GM12865 (cell line): ENCODE measurements around the gene PTPRM.

ENCODE experiments used
- DNase-seq: peaks from one replicate; pipeline ENCODE4 v3.0.0; 2010; ENCODE audit warnings: low read depth
- H3K4me3 ChIP-seq: 2 replicates; pipeline ENCODE4 v1.5.1; 2011; ENCODE audit warnings: mild to moderate bottlenecking, low read depth, low read length, control low read depth
- TF ChIP-seq, protein P1 (sequence below): IDR thresholded peaks from 2 replicates; pipeline ENCODE4 v1.5.1; 2011; ENCODE audit warnings: low read length, control low read depth, low read depth, inconsistent platforms; ENCODE audit not compliant: insufficient read depth; ENCODE audit errors: missing control alignments

Gene PTPRM

DNA sequence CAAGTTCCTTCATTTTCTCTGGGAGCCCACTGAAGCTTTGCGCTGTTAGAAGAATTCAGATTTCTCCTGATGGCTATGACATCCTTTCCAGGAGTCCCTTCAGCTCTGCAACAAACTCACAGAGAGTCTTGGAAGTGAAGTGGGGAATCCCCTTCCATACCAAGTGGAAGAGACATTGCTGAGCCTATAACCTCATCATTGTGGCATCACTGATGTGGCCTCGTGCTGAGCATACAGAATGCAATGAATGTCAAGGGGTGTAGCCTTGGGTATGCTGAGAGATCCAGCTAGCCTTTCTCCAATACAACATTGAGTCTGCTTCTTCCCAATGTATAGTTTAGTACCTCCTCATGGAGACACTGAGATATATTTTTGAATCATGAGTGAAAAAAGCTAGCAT lies 731.1 kb downstream of the PTPRM start:
- TF ChIP-seq, protein P1, sequence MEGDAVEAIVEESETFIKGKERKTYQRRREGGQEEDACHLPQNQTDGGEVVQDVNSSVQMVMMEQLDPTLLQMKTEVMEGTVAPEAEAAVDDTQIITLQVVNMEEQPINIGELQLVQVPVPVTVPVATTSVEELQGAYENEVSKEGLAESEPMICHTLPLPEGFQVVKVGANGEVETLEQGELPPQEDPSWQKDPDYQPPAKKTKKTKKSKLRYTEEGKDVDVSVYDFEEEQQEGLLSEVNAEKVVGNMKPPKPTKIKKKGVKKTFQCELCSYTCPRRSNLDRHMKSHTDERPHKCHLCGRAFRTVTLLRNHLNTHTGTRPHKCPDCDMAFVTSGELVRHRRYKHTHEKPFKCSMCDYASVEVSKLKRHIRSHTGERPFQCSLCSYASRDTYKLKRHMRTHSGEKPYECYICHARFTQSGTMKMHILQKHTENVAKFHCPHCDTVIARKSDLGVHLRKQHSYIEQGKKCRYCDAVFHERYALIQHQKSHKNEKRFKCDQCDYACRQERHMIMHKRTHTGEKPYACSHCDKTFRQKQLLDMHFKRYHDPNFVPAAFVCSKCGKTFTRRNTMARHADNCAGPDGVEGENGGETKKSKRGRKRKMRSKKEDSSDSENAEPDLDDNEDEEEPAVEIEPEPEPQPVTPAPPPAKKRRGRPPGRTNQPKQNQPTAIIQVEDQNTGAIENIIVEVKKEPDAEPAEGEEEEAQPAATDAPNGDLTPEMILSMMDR, result no peak
- no peak overlapping the region for H3K4me3 ChIP-seq
- no peak for DNase-seq

DNA sequence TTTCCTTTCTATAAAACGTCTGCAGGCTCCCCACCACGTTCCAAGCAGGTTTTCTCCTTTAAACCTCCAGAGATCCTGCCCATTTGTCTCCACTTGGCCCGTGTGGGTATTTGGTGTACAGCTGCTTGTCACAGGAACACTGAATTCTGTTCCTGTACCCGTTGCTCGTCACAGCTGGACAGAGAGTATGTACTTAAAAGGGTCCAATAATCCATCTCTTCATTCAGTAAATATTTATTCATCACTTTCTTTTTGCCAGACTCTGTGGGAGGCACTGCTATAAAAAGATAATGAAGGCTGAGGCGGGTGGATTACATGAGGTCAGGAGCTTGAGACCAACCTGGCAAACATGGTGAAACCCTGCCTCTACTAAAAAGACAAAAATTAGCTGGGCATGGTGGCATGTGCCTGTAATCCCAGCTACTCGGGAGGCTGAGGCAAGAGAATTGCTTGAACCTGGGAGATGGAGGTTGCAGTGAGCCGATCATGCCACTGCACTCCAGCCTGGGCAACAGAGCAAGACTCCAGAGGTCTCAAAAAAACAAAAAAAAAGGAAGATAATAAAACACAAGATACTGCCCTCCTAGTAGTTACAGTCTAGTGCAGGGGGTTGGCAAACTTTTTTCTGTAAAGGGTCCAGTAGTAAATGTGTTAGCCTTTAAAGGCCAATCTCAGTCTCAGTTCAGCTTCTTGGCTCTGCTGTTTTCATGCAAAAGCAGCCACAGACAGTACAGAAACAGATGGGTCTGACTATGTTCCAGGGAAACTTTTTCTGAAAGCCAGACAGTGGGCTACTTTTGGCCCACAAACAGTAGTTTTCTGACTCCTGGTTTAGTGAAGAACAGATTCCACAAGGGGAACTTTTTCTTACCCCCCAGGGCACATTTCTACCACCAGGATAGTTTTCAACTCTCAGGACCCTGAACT lies 732.2 kb downstream of the PTPRM start:
- TF ChIP-seq, protein P1, result no peak
- no peak for DNase-seq
- H3K4me3 ChIP-seq, result no peak overlapping the region

DNA sequence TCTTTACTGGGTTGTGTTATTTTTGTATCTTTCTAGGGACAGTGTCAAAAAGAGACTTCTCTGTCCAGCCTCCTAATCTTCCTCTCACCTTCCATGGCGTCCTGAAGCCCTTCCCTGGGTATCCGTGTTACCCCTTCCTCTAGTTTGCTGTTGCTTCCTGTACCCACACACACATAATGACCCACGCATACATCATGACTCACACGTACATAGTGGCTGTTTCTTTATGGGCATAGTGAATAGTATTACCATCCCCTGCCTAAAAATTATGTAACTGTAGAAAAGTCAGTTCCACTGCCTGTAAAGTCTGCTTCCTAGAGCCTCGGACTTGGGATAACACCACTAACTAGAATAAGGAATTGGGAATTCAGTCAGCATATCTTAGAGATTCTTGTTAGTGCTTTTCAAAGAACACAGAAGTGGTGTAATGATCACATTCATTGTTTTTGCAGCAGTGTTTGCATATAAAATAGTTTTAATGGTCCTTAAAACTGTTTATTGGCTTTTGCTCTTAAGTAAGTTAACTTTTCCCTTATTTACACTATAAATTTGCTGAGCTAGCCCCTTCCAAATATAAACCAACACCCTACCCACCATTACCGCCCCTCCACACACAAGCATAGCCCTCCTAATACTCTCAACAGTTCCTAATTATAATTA lies 733.8 kb downstream of the PTPRM start:
- DNase-seq, result no peak
- no peak overlapping the region for H3K4me3 ChIP-seq
- TF ChIP-seq, protein P1, result no peak

DNA sequence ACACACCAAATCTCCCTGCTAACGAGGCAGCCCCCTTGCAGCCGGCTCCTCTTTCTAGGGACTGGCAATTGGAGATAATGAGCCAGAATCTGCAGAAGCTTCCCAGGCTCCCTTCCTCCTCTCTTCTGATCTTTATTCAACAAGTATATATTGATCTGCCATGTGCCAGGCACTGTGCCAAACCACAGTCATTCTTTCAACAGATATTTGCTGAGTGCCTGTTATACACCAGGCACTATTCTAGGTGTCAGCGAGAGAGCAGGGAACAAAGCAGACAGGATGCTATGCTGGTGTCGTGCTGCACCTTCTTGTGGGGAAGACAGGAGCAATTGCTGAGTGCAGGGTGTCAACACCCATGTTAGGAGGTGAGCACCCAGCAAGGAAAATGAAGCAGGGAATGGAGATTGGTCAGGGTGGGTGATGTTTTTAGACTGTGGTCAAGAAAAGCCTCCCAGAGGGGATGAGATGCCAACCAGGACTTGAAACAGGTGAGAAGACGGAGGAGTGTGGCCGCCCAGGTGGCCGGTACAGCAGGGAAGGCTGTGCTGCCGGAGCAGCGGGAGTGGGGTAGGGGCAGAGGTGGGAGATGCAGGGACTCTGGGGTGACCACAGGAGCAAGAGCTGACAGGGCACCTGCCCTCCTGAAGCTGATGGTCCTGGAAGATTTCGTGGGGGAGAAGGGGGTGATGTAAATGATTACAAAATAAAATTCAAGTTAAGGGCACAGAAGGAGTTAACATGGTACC lies 734.5 kb downstream of the PTPRM start:
- TF ChIP-seq, protein P1, result no peak
- no peak overlapping the region for H3K4me3 ChIP-seq
- DNase-seq, result no peak

DNA sequence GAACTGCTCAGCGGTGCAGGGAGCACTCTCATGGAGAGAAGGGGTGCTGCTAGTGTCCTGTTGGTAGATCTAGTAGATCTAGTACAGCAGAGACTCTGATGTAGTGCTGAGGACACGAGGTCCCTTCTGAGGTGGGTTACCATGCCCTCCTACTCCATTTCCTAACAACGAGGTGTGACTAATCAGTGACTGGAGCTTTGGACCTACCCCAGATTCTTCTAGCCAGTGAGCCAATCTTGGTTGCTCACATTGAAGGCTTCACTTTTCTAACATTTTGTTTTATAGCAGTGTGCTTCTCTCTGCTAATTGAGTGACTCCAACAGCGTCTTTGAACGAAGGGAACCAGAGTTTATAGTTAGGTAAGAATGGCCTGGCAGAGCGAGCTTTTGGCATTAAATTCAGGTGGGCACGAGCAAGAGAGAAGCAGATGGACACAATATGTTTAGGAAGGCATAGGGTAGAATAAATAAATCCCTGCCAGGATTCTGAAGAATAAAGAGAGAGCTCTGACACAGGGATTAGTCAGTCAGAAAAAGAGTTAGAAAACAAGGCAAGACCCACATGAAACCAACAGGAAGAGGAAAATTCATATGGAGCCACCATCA lies 736.1 kb downstream of the PTPRM start:
- H3K4me3 ChIP-seq, result no peak overlapping the region
- DNase-seq, result no peak
- TF ChIP-seq, protein P1, result no peak

DNA sequence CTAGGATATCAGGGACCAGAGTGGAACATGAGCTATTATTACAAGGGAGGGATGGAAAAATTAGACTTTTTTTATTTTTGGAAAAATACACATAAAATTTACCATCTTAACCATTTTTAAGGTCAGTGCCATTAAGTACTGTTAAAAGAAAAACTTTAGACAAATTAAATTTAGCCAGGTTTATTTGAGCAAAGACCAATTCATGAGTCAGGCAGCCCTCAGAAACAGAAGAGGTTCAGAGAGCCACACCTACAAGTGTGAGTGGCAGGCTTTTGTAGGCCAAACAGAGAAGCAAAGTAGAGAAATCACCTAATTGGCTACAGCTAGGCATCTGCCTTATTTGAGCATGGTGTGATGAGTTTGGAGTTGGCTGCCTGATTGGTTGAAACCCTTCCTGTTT lies 740.8 kb downstream of the PTPRM start:
- no peak for DNase-seq
- H3K4me3 ChIP-seq, result no peak overlapping the region
- TF ChIP-seq, protein P1, result no peak
